ENCODE measurements around the gene CALCOCO1.

CALCOCO1 gene

DNA sequence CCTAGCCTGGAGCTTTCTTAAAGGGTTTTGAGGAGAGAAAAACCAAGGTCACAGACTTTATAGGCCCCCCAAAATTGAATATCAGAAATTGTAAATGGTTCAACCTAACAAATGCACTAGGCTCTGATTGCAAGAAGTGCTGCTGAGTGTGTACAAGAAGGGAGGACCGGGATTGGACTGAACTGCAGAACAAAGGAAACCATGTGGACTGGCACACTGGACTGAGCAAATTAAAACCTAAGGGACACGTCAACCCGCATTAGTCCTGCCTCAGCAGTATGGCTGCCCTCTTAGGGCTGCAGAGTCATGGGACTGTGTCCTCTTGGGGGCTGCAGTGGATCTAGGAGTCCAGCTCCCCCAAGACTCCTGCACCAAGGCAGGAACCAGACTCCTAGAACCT, 25.4 kb upstream of the CALCOCO1 start:
- no peak for DNase-seq

DNA sequence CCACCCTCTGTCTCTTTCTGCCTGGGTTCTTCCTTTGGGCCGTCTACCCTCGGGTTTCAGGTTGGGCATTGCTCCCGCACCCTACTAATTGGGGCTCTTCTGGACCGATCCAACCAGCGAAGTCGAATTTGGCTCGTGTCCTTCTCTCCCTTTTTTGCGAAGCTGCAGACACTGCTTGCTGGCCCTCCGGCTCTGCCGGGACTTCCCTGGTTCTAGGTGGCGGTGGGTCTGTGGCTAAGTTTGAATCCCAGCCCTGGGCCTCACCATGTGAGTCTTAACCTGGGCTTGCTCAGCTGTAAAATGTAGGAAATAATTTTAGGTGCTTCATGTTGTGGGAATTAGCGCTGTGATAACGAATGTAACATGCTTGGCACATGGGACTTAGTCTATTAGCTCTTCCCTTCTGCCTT, 24.9 kb upstream of the CALCOCO1 start:
- no peak for DNase-seq

DNA sequence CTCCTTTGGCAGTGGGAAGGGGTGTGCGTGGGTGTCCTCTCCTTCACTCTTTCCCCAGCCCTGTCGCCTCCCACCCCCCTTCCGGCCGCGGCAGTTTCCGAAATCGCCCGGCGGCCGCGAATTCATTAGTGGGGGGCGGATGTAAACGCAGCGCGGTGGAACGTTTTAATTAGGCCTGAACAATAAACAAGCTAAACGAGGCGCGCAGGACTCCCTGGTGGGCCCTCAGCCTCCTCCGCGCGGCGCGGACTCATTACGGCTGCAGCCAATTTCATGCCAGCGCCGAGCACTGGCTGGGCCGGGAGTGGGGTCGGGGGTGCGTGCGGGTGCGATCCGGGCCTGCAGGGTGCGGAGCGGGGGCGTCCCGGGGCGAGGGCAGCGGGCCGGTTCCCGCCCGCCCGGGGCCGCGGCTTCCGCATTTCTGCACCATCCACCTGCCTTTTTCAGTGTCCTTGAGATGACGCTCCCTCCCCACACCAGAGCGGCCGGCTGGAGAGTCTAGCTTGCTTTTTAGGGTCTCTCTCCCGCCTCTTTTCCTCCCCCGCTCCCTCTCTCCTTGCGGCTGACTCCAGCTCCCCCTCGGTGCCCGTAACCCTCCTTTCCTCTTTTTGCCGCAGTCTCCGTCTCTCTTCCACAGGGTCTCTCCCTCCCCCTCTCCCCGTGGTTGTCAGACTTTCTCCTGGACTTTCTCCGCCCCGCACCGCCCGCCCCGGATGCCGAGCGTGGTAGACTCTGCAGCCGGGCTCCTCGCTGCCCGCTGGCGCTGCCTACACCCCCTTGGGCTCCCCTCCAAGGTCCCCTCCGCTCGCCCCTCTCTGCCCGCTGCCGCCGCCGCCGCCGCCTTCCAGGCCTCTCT, 24.3 kb upstream of the CALCOCO1 start, which contains the start of gene CISTR:
TSS of gene CISTR (minus strand) at position 644 of the 856 bp plus-strand sequence.
- peak; percentile 81 for DNase-seq

DNA sequence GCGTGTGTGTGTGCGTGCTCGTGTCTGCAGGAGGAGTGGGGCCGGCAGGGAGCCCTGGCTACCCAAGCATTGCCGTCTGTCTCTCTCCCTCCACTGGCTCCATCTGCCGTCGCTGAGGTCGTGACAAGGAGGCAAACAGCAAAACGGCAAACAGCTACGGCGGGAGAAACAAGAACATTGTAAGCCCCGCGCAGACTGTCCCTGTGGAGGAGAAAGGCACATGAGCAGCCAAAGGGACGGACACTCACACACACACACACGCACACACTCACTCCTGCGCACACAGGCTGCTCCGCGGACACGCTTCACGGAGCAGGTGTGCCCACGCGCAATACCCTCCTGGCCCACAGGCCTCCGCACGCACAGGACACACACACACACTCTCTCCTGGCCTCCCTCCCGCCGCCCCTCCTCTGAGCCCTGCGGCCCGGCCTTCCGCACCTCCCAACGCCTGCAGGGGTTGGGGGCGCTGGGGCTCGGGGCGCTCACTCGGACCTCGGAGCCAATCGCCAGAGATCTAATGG, 23.6 kb upstream of the CALCOCO1 start:
- DNase-seq: peak; percentile 79

DNA sequence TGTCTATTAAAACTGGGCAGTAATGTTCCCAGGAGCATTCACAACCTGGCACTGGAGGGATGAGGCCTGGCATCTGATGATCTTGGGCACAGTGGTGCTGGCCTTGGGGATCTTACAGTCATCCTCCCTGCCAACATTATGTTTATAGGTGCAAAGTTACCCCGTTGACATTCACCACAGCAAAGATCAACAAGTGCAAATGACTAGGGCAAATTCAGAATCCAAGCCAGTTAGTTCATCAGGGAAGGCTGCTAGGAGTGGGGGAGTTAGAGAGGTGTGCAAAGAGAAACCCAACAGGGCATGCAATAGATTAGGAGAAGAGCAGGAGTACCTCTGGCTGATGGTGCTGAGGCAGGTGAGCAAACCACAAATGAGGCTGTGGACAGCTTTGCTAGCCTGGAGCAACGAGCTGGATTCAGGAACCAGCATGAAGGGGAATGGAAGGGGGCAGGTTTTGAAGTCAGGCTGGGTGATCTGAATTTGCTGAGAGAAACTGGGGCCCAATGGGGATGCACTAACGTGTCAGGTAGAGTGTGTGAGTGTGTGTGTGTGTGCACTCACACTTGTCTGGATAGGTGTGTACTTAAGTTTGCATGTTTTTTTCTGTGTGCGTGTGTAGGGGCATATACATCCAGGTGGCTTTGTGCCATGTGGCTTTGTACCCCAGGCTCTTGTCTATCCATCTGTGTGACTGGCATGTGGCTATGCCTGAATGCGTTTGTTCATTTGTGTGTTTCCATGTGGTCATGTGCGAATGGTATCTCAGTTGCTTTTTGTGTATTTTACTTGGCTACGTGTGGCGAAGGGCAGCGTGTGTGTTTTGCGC, 22.9 kb upstream of the CALCOCO1 start:
- DNase-seq: no peak

DNA sequence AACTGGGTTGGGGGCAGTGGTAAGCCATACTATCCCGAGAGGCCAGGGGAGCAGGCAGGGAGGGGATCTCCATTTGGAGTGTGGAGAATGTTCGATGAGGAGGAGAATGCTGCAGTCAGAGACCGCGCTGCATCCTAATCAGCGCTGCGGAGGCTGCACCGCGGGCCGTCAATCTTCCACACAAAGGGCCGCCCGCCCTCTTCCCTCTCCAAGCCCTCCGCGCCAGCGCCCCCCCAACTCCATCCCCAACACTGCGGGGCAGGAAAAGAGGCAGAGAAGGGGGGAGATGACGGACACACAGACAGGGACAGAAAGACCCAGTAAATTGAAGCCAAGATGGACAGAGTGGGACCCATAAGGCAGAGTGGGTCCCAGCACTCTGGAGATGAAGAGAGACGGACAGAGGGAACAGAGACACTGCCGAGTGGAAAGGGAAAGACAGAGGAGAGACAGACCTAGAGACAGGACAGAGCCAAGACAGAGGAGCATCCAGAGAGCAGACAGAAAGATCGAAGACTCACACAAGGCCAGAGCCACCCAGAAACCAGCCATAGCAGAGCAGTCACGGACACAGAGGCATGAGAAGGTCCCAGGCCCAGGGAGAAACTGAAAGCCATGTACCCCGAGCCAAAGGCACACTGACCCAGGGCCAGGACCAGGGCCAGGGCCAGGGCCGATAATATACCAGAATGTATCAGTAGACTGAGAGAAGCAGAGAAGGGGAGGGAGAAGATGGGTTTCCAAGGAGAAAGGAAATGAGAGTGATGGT, 21.0 kb upstream of the CALCOCO1 start:
- no peak for DNase-seq

DNA sequence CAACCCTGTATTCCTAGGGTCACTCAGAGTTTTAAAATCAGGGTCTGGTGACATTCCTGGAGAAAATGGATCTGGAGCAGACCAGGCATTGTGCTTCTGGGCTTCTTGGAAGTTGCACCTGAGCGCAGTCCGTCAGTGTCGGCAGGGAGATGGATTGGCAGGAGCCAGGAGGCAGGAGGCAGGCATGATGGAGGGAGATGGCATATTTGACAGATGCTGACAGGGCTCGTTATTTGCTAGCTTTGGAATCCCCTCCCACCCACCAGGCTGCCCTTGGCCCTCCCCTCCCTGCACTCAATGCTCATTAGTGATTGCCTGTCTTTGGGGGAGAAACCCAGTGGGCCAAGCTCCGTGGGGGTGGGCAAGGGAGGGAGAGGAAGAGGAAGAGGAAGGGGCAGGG, 19.8 kb upstream of the CALCOCO1 start:
- DNase-seq: no peak

DNA sequence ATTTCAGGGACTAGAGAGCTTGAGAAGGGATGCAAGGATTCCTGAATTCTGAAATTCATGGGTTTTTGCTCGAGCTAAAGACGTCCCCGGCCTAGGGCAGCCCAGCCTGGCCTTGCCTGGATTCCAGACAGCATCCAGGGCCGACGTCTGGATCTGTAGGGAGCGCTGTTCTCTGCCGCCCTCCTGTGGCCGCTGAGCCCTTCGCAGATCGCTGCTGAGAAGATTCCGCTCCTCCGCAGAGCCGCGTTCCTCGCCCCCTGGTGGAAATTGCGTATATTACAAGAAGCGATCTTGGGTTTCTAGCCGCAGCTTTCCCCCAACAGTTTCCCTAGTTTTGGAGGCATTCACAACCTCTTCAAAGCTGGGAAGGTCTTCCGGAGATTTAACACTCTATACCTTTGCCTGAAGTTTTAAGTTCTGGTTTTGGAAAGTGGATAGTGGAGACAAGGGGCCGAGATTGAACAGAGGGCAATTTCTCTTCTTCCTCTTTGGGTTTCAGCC, 19.4 kb upstream of the CALCOCO1 start:
- peak; percentile 81 for DNase-seq

DNA sequence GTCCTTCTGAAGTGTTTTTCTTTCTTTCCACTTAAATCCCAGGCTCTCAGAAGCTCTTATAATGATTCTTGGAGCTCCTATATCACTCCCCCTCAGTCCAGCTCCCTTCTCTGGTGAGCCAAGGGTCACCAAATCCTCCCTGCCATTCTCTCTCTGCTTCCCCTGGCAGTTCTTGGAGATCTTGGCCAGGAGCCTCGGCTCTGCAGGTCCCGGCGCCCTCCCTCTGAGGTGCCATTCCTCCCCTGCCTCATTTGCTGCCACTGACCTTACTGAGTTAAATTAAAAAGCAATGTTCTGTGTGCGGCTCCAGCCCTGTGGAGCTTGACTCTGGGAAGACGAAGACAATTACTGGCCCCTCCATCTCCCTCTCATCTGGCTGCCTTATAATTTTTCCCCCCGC, 17.5 kb upstream of the CALCOCO1 start:
- no peak for DNase-seq

DNA sequence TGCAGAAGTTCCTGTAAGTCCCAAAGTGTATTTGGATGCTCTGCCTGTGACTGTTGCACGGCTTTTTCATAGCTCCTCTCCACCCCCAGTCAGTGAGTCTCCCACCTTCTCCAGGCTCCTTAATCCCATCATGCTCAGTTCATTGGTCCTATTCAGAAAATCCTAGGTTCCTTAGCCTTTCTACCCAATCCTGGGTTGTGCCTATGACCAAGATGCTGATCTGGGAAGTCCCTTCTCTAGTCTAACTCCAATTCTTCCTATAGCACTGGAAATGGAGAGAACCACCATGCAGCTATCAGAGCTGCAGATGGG, 16.8 kb upstream of the CALCOCO1 start:
- DNase-seq: no peak

DNA sequence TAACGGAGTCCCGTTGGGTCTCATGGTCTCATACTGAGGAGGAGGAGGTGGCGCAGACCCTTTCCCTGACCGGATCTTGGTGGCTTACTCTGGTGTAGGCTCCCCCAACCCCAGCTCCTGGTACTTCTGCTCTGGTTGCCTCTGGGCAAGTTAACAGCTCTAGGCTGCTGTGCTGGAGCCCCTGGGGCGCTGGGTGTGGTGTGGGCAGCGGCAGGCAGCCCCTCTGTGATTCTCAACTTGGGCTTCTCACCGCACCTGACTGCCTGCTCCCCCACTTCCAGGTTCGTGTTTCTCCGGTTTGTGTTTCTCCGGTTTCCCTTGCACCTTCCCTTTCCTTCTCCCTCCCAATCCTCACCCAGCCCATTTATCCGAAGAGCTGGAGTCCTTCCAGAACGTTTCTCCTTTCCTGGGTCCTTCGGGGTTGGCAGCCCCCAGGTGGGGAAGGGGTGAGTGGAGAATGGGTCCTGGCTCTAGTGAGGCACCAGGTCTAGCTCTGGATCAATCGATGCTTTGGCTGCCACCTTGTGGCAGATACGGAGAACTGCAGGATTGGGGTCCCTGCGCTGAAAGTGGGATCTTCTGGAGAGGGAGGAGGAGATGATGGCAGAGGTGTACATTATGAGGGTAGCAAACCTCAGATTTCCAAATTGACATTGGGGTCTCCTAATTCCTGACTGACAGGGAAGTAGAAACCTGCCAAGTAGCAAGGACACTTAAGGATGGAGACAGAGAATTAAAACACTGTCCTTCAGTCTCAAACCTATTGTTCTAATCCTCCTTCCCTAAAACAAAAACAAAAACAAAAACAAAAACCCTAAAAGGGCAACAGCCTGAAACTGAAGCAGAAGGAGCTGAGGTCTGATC, 16.2 kb upstream of the CALCOCO1 start:
- peak; percentile 70 for DNase-seq

DNA sequence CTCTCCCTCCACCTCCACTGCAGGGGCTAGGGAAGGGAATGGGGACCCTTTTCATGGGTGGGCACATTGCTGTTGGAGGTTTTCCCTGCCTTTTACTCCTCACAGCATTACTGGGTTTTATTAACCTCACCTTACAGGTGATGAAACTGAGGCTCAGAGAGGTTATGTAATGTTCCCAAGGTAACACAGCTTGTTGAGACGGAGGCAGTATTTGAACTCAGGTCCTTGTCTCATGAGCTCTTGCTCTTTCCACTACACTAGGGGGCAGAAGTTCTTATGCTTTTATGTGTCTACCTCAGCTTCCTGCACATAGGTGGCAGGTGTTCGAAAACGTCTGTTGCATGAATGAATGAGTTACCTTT, 12.9 kb upstream of the CALCOCO1 start:
- no peak for DNase-seq

DNA sequence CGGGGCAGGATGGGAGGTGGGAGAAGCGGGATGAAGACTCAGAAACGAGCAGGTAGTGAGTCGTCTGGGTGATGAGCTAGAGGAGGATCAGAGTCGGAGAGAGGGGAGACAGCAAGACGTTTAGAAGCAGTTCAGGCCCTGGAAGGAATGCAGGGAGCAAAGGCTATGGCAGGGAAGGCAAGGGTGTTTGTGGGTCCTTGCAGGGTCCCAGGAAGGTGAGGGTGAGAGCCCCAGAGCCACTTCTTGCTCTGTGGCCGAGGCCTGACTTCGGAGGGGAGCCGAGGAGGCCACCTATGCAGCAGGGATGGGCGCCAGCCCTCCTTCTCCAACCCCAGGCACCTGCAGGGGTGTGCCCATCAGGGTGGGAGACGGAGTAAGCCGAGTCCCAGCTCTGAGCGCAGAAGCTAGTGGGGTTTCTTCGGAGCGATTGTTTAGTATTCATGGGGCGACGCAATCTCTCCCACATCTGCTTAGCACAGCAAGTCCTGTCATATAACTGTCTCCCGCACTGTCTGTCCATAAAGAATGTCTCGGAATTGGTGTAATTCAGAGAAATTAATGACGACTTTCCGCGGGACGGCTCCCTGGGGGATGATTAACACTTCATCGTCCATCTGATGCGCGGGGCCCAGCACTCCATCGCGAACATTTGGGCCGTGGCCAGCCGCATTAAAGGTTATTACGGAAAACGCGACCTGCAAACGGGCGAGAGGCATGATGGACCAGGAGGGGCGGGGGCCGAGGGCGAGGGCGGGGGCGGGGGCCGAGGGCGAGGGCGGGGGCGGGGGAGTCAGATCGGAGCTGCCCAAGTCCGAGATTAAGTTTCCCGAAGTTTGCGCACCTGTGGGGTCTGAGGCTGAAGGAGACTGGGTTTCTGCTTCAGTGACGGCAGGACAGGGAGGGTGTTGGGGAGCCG, 12.2 kb upstream of the CALCOCO1 start:
- DNase-seq: no peak

DNA sequence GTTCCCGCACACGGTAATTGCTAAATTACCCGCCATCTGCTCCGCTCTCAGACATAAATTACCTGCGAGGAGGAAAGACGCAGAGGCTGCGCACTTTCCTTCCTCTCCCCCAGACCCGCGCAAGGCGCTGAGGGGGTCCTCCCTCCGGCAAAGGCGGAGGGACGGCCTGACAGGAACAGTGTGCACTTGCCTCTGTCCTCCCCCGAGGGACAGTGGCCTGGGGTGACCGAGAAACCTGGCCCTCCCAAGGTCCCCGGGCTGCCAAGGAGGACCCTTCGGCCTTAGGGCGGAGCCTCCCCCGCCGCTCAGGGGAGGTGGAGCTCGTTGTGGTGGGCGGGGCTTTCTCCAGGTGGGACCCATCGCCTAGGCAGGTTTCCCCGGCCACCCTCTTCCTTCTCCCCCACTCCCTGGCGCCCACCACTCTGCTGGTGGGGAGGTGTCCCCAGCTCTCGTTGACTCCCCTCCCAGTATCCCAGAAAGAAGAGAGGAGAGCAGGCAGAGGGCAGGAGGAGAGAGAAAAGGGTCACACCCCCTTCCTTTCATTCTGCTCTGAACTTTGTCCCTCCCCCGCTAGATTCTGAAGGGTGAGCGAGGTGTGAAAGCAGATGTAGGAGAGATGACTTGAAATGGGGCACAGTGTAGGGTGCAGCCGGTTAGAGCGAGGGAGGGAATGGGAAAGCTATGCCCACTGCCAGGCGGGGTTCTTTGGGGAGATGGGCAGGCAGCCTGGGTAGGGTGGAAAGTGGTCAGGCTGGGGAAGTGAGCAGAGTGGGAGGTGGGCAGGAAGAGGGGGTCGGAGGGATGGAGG, 11.4 kb upstream of the CALCOCO1 start:
- DNase-seq: peak; percentile 65

DNA sequence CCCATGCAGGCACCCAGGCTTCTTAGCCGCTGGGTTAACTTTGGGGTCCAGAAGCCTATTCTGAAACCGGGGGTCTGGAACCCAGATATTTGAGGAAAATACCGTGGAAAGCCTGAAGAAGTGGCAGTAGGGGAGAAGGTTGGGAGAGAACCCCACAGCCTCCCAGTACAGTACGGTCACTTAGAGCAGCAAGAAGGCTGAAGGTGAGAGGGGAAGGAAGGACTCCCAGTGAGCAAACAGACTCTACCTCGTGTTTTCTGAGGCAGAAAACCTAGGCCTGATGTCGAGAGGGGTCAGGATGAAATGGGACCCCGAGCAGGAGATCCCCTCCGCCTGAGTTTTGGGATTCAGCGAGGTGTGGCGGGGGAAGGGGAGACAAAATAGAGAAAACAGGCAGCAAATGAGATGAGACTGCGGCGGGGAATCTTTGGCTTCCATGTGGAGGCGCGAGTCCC, 10.7 kb upstream of the CALCOCO1 start:
- no peak for DNase-seq

DNA sequence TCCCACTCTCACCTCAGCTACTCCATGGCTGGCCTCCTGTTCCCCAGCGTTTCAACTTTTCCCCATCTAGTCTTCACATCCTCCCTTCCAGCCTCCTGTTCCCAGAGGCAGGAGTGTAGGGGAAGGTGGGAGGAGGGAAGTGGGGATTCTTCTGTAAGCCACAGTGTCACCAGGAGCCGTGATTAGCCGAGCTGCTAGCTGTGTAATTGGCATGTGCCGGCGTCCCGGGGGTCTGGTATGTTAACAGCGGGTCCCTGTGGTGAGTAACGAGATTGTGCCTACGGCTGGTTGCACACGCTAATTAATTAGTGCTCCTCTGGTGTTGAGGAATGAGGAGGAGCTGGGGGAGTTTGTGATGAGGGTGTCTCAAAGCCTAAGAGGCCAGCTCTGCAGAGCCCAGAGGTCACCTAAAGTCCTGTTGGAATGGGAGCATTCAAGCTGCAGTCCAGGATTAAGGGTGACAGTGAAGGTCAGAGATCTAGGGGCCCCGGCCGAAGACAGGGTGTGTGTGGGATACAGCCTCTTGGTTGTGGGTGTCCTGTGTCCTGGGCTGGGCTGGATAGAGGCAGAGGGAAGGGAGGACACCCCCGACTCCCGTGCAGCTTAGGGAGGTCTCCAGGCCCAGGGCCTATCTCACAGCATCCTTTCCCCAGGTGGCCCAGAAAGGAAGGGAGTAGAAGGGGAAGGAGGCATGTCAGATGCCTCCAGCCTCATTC, 10.0 kb upstream of the CALCOCO1 start:
- DNase-seq: peak; percentile 63

DNA sequence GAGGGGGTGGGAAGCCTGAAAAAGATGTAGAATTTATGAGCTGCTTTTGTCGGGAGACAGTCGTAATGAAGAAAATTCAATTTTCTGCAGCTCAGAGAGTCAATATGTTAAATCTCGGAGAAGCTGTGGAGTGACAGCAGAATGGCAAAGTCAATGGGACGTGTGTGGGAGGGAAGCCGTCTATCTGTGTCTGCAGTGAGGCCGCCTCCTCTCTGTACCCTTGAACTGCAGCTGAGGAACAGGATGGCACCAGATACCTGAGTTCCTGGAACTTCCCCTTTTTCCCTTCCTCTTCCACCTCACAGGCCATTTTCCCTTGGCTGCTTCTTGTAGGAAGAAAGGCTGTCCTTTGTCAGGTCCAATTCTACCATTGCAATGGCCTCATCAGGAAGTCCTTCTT, 9.3 kb upstream of the CALCOCO1 start:
- DNase-seq: no peak

DNA sequence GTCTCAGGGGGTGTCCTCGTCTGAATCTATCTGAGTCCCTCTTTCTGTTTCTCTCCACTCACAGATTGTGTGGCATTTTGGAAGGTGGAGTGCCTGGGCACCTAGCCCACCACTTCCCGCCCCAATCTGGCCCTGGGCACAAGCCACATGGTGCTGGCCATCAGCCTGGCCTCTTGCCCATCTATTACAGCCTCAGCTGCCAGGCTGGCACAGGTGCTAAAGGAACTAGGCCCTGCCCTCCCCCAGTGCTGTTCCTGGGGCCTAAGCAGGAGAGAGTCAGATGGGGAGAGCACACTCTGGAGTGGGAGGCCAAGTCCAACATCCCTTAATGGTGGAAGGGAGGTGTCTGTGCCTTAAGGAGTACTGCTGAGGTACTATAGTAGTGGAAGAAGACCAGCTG, 8.3 kb upstream of the CALCOCO1 start:
- DNase-seq: no peak

DNA sequence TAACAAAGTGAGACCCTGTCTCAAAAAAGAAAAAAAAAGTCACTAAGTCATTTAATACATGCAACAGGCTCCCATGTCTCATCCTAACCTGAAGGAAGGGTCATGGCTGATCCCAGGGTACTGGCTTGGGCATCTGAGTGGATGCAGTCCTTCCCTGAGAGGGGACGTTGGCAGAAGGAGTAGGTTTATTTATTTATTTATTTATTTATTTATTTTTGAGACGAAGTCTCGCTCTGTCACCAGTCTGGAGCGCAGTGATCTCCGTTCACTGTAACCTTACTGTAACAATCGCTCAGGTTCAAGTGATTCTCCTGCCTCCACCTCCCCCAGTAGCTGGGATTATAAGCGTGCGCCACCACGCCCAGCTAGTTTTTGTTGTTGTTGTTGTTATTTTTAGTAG, 7.2 kb upstream of the CALCOCO1 start:
- no peak for DNase-seq

Measured in right kidney (tissue), 1 donor.